Measurements from ENCODE around the gene PRKAG1.

The PRKAG1 gene

GRCh38 chr12:49018261-49019119 lies at the start of gene PRKAG1:
PRKAG1 (minus strand) TSS chr12:49018776; CDS start chr12:49018740, 36 bp downstream.
- intact Hi-C loops (cut with DNase I), result no loop called here

GRCh38 chr12:49066120-49066519 lies 47.5 kb upstream of the PRKAG1 start:
- intact Hi-C loops (cut with DNase I), result no loop called here
- peak in 1 of 10 donors; percentile 6 for DNase-seq

More at GRCh38 chr12:49018261-49019119, at the start of gene PRKAG1:
- DNase-seq, result peak; percentile 89 to 100 (median 96)

- intact Hi-C loops (cut with DNase I), result loop anchor here (2.0 to 5.0 kb wide), 2 partner anchors 58 to 170 kb away; no protein-coding TSS in a partner anchor
- DNase-seq, result peak in 1 of 10 donors; percentile 40
Observed at GRCh38 chr12:49064767-49065152, 46.2 kb upstream of the PRKAG1 start.

GRCh38 chr12:49061916-49062315 lies 43.3 kb upstream of the PRKAG1 start:
- intact Hi-C loops (cut with DNase I), result loop anchor here (5.0 kb wide), 1 partner anchor 60 kb away; no protein-coding TSS in a partner anchor

GRCh38 chr12:49061157-49061650 lies 42.6 kb upstream of the PRKAG1 start:
- intact Hi-C loops (cut with DNase I), result loop anchor here (5.0 kb wide), 1 partner anchor 61 kb away; no protein-coding TSS in a partner anchor
- no peak for DNase-seq

More at GRCh38 chr12:49061916-49062315, 43.3 kb upstream of the PRKAG1 start:
- peak in 1 of 10 donors; percentile 54 for DNase-seq

GRCh38 chr12:49060237-49061156 lies 41.9 kb upstream of the PRKAG1 start, which contains the start of gene KMT2D:
KMT2D (minus strand) TSS chr12:49060794; CDS start chr12:49055324, 5,470 bp downstream.
- peak; percentile 86 to 99 (median 90) for DNase-seq
- intact Hi-C loops (cut with DNase I), result loop anchor here (5.0 kb wide), 1 partner anchor 62 kb away; no protein-coding TSS in a partner anchor

- DNase-seq, result peak in 2 of 10 donors; percentile 59 to 88
- intact Hi-C loops (cut with DNase I), result loop anchor here (5.0 kb wide), 1 partner anchor 63 kb away; no protein-coding TSS in a partner anchor
Observed at GRCh38 chr12:49059299-49060171, 41.0 kb upstream of the PRKAG1 start.

GRCh38 chr12:49059045-49059298 lies 40.4 kb upstream of the PRKAG1 start:
- DNase-seq, result no peak
- intact Hi-C loops (cut with DNase I), result no loop called here

GRCh38 chr12:49058366-49059044 lies 39.9 kb upstream of the PRKAG1 start:
- intact Hi-C loops (cut with DNase I), result no loop called here
- peak in 2 of 10 donors; percentile 21 to 24 for DNase-seq

GRCh38 chr12:49057888-49058287 lies 39.3 kb upstream of the PRKAG1 start:
- DNase-seq, result peak in 2 of 10 donors; percentile 17 to 23

GRCh38 chr12:49055978-49056754 lies 37.6 kb upstream of the PRKAG1 start:
- DNase-seq, result peak in 6 of 10 donors; percentile 37 to 90 (median 52)
- intact Hi-C loops (cut with DNase I), result no loop called here

More at GRCh38 chr12:49057888-49058287, 39.3 kb upstream of the PRKAG1 start:
- intact Hi-C loops (cut with DNase I), result no loop called here

GRCh38 chr12:49055092-49055491 lies 36.5 kb upstream of the PRKAG1 start:
- intact Hi-C loops (cut with DNase I), result no loop called here
- peak in 1 of 10 donors; percentile 64 for DNase-seq

- peak in 2 of 10 donors; percentile 30 to 78 for DNase-seq
- intact Hi-C loops (cut with DNase I), result no loop called here
Observed at GRCh38 chr12:49054524-49054923, 35.9 kb upstream of the PRKAG1 start.

GRCh38 chr12:49054096-49054495 lies 35.5 kb upstream of the PRKAG1 start:
- intact Hi-C loops (cut with DNase I), result no loop called here
- DNase-seq, result peak in 2 of 10 donors; percentile 32

GRCh38 chr12:49052451-49053208 lies 34.1 kb upstream of the PRKAG1 start:
- DNase-seq, result peak in 2 of 10 donors; percentile 62 to 72
- intact Hi-C loops (cut with DNase I), result no loop called here

GRCh38 chr12:49051777-49052438 lies 33.3 kb upstream of the PRKAG1 start:
- DNase-seq, result peak in 2 of 10 donors; percentile 59 to 70
- intact Hi-C loops (cut with DNase I), result no loop called here

GRCh38 chr12:49051373-49051764 lies 32.8 kb upstream of the PRKAG1 start:
- intact Hi-C loops (cut with DNase I), result no loop called here

More at GRCh38 chr12:49051373-49051764, 32.8 kb upstream of the PRKAG1 start:
- peak in 2 of 10 donors; percentile 44 to 63 for DNase-seq

All from posterior cingulate gyrus (tissue), 11 donors.